OCI-LY7 (cell line): ENCODE measurements around the gene THRB. TPM values are rescaled to one million over a fixed set of nuclear protein-coding genes. Genes with fewer than 3 reads are reported as not detected.

Experiments
- BruUV-seq: library from RNA; stranded (reverse); fragments of 400-500 nt; replicated peaks from 2 replicates; lab custom pipeline; 2021; lab: Mats Ljungman, UMichigan
- CTCF ChIA-PET: fragments of 300-600 bp; sonication (Branson Sonifier 250); formaldehyde crosslinking; loops from one replicate; lab custom pipeline; 2022; ENCODE audit warnings: antibody characterized with exemption; ENCODE audit not compliant: unreplicated experiment; lab: Charles Lee
- POLR2A ChIA-PET: fragments of 300-600 bp; sonication (Branson Sonifier 250); formaldehyde crosslinking; loops from one replicate; lab custom pipeline; 2022; ENCODE audit warnings: antibody characterized with exemption; lab: Charles Lee
- DNase-seq: peaks from one replicate; pipeline ENCODE4 v3.0.0-alpha.2; 2015; ENCODE audit warnings: low spot score
- H2AFZ ChIP-seq: fragments of 200-600 bp; sonication (generic), shearing (Covaris generic); 2 replicates; pipeline ENCODE4 v1.6.1; 2014; ENCODE audit warnings: mild to moderate bottlenecking, antibody characterized with exemption, low read length, moderate library complexity
- H3K27ac ChIP-seq: fragments of 200-600 bp; sonication (generic); 2 replicates; pipeline ENCODE4 v1.5.1; 2014; ENCODE audit warnings: mixed run types, low read depth, mild to moderate bottlenecking, moderate library complexity, low read length, inconsistent platforms; ENCODE audit not compliant: poor library complexity, severe bottlenecking
- H3K36me3 ChIP-seq: fragments of 200-600 bp; sonication (generic); 2 replicates; pipeline ENCODE4 v1.6.1; 2014; ENCODE audit warnings: mild to moderate bottlenecking, antibody characterized with exemption, low read length, moderate library complexity, mixed read lengths; ENCODE audit not compliant: insufficient read depth
- H3K4me1 ChIP-seq: fragments of 200-600 bp; sonication (generic); 2 replicates; pipeline ENCODE4 v1.5.1; 2014; ENCODE audit warnings: mild to moderate bottlenecking, low read length; ENCODE audit not compliant: insufficient read depth, poor library complexity, severe bottlenecking
- H3K4me2 ChIP-seq: fragments of 200-600 bp; sonication (generic); 2 replicates; pipeline ENCODE4 v1.6.1; 2014; ENCODE audit warnings: mild to moderate bottlenecking, low read length
- H3K4me3 ChIP-seq: fragments of 200-600 bp; sonication (generic); 2 replicates; pipeline ENCODE4 v1.5.1; 2014; ENCODE audit warnings: mild to moderate bottlenecking, low read depth, low read length; ENCODE audit not compliant: poor library complexity, severe bottlenecking
- H3K79me2 ChIP-seq: fragments of 200-600 bp; sonication (generic); 2 replicates; pipeline ENCODE4 v1.6.1; 2016; ENCODE audit warnings: low read depth, mild to moderate bottlenecking, low read length, moderate library complexity, mixed read lengths; ENCODE audit not compliant: insufficient read depth
- H3K9me2 ChIP-seq: fragments of 200-600 bp; sonication (generic); 2 replicates; pipeline ENCODE4 v1.6.1; 2016; ENCODE audit warnings: mild to moderate bottlenecking, low read length, mixed read lengths; ENCODE audit not compliant: insufficient read depth
- H3K9me3 ChIP-seq: fragments of 200-600 bp; sonication (generic); 2 replicates; pipeline ENCODE4 v1.6.1; 2014; ENCODE audit warnings: mild to moderate bottlenecking, mixed run types, low read length, mixed read lengths
- H4K20me1 ChIP-seq: fragments of 200-600 bp; sonication (generic); 2 replicates; pipeline ENCODE4 v1.6.1; 2014; ENCODE audit warnings: mild to moderate bottlenecking, antibody characterized with exemption, low read length, moderate library complexity, mixed read lengths; ENCODE audit not compliant: insufficient read depth
- CTCF ChIP-seq: fragments of 200-600 bp; sonication (generic); conservative IDR thresholded peaks from 2 replicates; pipeline ENCODE4 v1.5.1; 2014; ENCODE audit warnings: mild to moderate bottlenecking, antibody characterized with exemption, low read length, moderate library complexity, mixed read lengths
- EZH2phosphoT487 ChIP-seq: fragments of 200-600 bp; sonication (generic); IDR thresholded peaks from 2 replicates; pipeline ENCODE4 v1.6.1; 2018; ENCODE audit warnings: low read depth, borderline replicate concordance, mild to moderate bottlenecking, mixed run types, antibody characterized with exemption, low read length, moderate library complexity, mixed read lengths
- intact Hi-C: fragments of 100-400 bp; cut with micrococcal nuclease; formaldehyde crosslinking; loops from one replicate; pipeline ENCODE4 v1.10.0; 2022; ENCODE audit not compliant: unreplicated experiment
- total RNA-seq, 2 experiments: library from RNA; depleted of rRNA in 1 of 2; stranded (reverse); fragments of >200 nt in 1 of 2; shearing (Covaris generic) in 1 of 2; gene quantifications; 2 replicates each; pipeline ENCODE4 v1.2.3, GENCODE V29; 2014 to 2022

The THRB gene
- total RNA-seq, 2 experiments from 2014 or later: not detected

- CTCF ChIA-PET: no interaction called here
- DNase-seq: no peak
- POLR2A ChIA-PET: interaction anchor here (1.2 kb wide), 1 partner anchor 13 kb away, joined by 3 read pairs; no protein-coding TSS in a partner anchor
- intact Hi-C loops: loop anchor here (10.0 kb wide), 1 partner anchor 96 kb away; no protein-coding TSS in a partner anchor
- no peak overlapping the region for H2AFZ ChIP-seq
- no peak overlapping the region for H3K4me2 ChIP-seq
- no peaks in the 10 kb centered on the region for H3K9me3 ChIP-seq
- H3K79me2 ChIP-seq: no peaks in the 10 kb centered on the region
- BruUV-seq: no TSS peak
- H3K4me1 ChIP-seq: no peaks in the 10 kb centered on the region
- no peaks in the 10 kb centered on the region for H4K20me1 ChIP-seq
- TF ChIP-seq CTCF: no peak
- TF ChIP-seq EZH2phosphoT487: no peak
- H3K4me3 ChIP-seq: no peak overlapping the region
- H3K27ac ChIP-seq: no peak overlapping the region
- H3K9me2 ChIP-seq: no peaks in the 10 kb centered on the region
- H3K36me3 ChIP-seq: no peaks in the 10 kb centered on the region
These were observed 313.4 kb downstream of the THRB start for GRCh38 chr3:24181256-24181655.

DNA sequence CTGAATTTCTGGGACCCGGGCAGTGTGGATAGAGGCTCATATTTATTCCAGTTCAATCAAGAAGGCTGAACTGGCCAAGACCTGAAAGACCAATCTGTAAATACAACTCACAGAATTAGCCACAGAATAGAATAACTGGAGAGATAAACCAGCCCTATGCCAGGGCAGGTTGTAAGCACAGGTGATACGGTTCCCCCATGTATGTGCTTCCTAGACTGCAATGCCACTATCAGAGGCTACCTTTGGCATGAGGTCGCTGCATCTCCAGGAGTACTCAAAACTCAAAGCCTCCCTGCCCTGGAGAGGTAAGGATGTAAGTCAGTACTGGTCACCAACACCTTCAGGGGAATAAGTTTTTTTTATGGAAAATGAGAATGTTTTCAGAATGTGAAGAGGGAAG, 314.0 kb downstream of the THRB start:
- Histone ChIP-seq H3K4me3 (no peak overlapping the region), H3K36me3 (no peaks in the 10 kb centered on the region), H4K20me1 (no peaks in the 10 kb centered on the region), H3K4me2 (no peak overlapping the region), H3K4me1 (no peaks in the 10 kb centered on the region), H3K9me3 (no peaks in the 10 kb centered on the region), H3K9me2 (no peaks in the 10 kb centered on the region), H2AFZ (no peak overlapping the region), H3K27ac (no peak overlapping the region), H3K79me2 (no peaks in the 10 kb centered on the region)
- ChIA-PET POLR2A (interaction anchor here (0.8 to 1.3 kb wide), 3 partner anchors 14 to 24 kb away, joined by 3 read pairs; no protein-coding TSS in a partner anchor), CTCF (no interaction called here)
- intact Hi-C loops: loop anchor here (10.0 kb wide), 1 partner anchor 96 kb away; no protein-coding TSS in a partner anchor
- BruUV-seq: no TSS peak
- TF ChIP-seq EZH2phosphoT487 (no peak), CTCF (no peak)
- no peak for DNase-seq

DNA sequence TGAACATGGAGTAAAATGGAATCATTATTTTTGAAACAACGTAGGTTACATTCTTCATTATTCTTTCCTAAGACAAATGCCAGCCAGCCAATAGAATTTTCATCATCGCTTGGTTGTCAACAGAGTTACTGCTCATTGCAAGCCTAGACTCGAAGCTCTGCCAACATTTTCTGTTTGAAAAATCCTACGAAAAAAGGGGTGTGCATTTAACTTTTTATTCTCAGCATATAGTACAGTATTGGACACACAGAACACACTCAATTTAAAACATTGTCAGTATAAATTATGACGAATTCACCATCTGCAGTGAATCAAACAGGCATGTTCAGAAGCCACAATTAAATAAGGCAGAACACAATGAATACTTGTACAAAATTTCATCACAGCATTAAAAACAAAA, 317.4 kb downstream of the THRB start:
- Histone ChIP-seq H3K27ac (no peak overlapping the region), H3K4me1 (no peaks in the 10 kb centered on the region), H2AFZ (no peak overlapping the region), H3K4me2 (no peak overlapping the region), H3K9me2 (no peaks in the 10 kb centered on the region), H3K9me3 (no peaks in the 10 kb centered on the region), H4K20me1 (no peaks in the 10 kb centered on the region), H3K36me3 (no peaks in the 10 kb centered on the region), H3K79me2 (no peaks in the 10 kb centered on the region), H3K4me3 (no peak overlapping the region)
- ChIA-PET CTCF (no interaction called here), POLR2A (interaction anchor here (0.5 to 1.2 kb wide), 2 partner anchors 12 to 68 kb away, joined by 3 to 4 read pairs; no protein-coding TSS in a partner anchor)
- TF ChIP-seq EZH2phosphoT487 (no peak), CTCF (no peak)
- BruUV-seq: no TSS peak
- intact Hi-C loops: no loop called here
- no peak for DNase-seq
